COLO668 (cell line): ENCODE results near the gene GMPR2.

Experiments used
- DNase-seq: peaks from one replicate; lab custom pipeline; 2025; ENCODE audit not compliant: unreplicated experiment; lab: John Stamatoyannopoulos, UW

Gene GMPR2

DNA sequence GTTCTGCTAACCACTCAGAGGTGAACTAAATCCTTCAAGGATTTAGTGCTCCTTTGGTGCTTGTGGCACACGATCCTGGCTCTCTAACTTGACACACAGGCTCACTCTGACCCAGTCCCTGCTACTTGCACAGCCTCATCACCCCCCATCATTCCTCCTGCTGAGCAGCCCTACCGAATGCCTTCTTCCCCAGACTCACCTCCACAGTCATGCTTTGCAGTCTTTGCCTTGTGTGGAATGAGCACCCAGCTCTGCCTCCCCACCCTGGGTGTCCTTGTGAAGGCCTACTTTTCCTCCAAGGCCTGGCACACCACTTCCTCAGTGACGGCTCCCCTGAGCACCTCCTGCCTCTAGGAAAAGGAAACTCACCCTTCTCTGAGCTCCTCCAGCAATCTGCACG, 17.6 kb downstream of the GMPR2 start:
- no peak for DNase-seq

DNA sequence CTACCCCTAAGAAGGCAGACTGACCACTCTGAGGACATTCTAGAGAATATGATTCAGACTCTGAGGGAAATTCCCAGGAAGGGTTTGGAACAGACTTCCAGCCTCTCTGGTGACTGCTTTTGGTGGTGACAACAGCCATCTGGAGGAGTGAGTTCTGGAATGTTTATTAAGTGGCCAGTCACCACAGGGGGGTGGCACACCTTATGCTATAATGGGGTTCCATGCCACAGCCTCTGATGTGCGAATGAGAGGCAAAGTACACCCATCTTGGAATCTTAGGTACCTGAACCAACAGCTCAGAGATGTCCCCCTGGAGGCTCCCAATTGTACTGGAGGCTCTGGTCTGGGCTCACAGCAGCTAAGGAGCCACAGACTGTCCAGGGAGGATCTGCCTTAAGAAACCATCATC, 19.2 kb downstream of the GMPR2 start:
- DNase-seq, result no peak

DNA sequence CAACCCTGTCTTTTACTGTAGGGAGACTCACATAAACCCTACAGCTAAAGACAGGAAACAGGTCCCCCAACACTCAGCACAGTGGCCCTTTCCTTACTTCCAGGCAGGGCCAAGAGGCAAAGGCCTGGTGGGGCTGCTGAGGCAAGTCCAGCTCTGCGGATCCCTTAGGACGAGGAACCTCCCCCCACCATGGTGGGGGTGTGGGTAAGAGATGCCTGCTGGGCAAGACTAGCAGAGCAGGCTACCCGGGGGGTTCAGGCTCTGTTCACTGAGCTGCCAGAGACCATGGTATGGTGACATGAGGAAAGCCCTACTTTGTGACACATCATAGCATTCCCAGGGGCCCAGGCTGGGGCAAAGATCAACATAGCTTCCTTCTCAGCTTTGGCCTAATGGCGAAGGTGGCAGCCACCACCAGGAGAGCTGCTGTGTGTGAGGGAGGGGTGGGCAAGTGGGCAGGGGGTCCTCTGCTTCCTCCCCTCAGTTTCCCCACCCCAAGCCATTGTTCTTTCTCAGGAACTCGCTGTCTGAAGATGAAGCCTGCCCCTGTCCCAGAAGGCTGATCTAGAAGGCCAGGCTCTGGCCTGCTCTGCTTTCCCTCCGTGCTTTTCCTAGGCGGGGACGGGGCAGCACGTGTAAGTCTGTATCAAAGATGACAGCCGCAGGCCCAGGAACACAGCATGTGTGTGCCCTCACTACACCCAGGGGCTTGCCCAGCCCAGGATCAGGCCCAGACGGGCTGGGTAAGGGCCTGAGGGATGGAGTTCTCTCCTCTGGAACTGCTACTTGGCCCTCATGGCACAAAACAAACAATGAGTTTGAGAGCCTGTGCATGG, 19.8 kb downstream of the GMPR2 start:
- no peak for DNase-seq

GRCh38 chr14:24253936-24254335, 21.2 kb downstream of the GMPR2 start:
- DNase-seq, result no peak

GRCh38 chr14:24254630-24255392, 22.1 kb downstream of the GMPR2 start:
- no peak for DNase-seq

- no peak for DNase-seq
Observed at GRCh38 chr14:24255438-24255837, 22.7 kb downstream of the GMPR2 start.

- no peak for DNase-seq
Observed at GRCh38 chr14:24255931-24256711, 23.4 kb downstream of the GMPR2 start.

- no peak for DNase-seq
Observed at GRCh38 chr14:24256960-24257359, 24.2 kb downstream of the GMPR2 start.

DNA sequence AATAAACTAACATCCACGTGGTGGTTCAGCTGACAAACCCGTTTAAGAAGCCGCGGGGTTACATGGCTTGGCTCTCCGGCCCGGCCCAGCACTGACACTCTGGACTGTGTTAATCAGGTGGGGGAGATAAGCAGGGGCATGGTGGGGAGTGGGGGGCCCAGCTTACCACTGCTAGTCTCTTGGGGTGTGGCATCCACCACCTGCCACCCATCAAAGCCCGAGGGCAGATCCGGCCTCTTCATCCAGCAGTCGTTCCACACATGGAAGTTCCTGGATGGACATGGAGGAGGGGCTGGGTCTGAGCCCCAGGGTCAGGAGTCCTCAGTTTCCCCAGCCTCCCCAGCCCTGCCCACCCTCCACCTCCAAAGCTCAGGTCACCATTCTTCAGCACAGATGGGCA, 25.4 kb downstream of the GMPR2 start:
- no peak for DNase-seq

DNA sequence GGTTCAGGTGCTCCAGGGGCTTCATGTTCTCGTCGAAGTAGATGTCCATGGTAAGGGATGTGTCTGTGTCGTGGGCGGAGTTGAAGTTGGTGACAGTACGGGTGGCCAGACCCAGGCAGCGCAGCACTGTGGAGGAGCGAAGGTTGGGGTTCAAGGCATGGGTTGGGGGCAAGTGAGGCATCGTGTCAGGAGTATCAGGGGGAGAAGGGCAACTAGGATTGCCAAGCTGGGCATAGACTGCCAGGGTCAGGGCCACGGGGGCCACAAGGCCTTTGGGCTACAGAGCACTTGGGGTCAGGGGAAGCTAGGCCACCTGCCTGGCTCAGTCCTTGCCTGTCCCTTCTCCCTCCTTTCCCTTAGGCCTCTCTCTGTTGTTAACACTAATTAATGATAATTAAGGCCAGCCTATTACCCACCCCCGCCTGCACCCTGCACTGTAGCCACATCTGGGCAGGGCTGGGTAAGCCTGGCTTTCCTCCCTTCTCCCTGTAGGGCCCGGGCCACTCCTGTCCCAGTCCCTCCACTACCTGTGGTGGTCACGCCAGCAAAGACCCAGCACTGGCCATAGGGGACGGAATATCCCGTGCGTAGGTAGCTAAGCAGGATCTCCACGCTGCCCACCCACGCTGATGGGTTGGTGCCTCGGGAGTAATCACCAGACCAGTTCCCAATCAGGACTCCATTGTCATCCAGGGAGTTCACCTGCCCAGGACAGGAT, 26.0 kb downstream of the GMPR2 start:
- DNase-seq, result no peak

DNA sequence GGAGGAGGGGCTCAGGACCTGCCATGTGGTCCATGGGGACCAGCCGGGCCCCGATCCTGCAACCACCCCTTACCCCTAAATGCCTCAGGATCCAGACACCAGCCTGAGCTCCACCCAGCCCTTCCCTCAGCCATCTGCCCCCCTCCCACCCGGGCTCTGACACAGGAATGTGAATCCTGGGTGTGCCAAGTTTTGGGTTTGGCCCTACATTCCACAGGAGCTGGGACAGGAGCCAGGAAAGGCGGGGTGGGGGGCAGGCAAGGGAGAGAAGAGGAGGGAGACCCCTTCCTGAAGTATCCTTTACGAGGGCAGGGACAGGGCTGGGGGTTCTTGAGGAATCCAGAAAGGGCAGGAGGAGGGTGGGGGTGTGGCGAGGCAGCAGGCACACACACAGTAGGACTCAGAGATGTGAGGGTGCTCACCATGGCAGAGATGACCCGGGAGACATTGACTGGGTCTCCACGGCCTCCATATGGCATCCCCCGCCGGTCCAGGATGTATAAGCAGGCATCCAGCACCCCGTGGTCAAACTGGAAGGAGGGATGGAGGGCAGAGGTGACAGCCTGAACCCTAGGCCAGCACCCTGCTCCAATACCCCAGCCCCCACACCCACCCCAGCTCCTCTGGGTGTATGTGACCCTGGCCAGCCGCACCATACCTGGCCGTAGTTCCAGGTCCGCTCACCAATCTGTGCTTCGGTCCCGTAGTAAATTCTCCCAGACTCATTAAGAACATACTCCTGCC, 26.7 kb downstream of the GMPR2 start:
- DNase-seq, result no peak

- DNase-seq, result no peak
Observed at GRCh38 chr14:24260026-24260779, 27.5 kb downstream of the GMPR2 start.

DNA sequence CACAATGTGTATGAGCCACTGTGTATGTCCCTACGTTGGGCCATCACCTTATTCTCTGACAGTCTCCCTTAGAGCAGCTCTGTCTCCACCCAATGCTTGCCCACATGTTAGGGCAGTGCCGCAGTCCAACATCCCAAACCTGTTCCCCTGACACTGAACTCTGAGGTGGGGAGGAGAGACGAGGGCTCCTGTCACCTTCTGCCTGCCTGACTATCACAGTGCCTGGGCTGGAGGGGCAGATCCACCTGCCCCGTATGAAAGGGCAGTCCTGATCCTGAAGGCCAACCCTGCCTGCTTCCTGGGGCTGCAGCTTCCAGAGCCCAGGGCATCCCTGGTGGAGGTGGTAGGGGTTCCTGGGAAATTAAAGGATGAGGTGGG, 28.0 kb downstream of the GMPR2 start:
- DNase-seq, result no peak

- no peak for DNase-seq
Observed at GRCh38 chr14:24261256-24261968, 28.7 kb downstream of the GMPR2 start.

GRCh38 chr14:24261969-24262327, 29.2 kb downstream of the GMPR2 start:
- no peak for DNase-seq

- no peak for DNase-seq
Observed at GRCh38 chr14:24262821-24263733, 30.3 kb downstream of the GMPR2 start, which contains the start of gene TGM1. TGM1 (minus strand) TSS chr14:24263177; CDS start chr14:24262352, 825 bp downstream.

- DNase-seq, result no peak
Observed at GRCh38 chr14:24263848-24264247, 31.1 kb downstream of the GMPR2 start.

GRCh38 chr14:24264298-24264697, 31.6 kb downstream of the GMPR2 start:
- DNase-seq, result no peak
